ENCODE measurements around the gene FBXL20.

DNA sequence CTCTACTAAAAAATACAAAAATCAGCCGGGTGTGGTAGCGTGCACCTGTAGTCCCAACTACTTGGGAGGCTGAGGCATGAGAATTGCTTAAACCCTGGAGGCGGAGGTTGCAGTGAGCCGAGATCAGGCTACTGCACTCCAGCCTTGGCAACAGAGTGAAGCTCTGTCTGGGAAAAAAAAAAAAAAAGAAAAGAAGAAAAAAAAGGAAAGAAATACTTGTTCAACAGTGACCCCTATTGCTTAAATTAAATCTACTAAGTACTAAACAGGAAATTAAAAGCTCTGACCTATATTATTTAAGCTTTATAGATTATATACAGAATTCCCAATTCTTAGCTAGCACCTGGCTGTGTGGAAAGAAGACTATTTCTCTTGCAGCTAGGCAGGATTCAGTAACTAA, 48.9 kb downstream of the FBXL20 start:
- TF ChIP-seq POLR2A (IDR thresholded peaks at IDR 0.05; ENCODE audit: low read length) (no peak), GATA1 (IDR thresholded peaks at IDR 0.05; ENCODE audit: low read depth, low read length) (no peak)
